ENCODE results near the gene TMIGD1. TPM values are rescaled to one million over a fixed set of nuclear protein-coding genes. Genes with fewer than 3 reads are reported as not detected.

Gene TMIGD1
- total and polyA plus RNA-seq, 2 donors (not counting 1 experiment from before 2014, with no cell fraction given): not detected

DNA sequence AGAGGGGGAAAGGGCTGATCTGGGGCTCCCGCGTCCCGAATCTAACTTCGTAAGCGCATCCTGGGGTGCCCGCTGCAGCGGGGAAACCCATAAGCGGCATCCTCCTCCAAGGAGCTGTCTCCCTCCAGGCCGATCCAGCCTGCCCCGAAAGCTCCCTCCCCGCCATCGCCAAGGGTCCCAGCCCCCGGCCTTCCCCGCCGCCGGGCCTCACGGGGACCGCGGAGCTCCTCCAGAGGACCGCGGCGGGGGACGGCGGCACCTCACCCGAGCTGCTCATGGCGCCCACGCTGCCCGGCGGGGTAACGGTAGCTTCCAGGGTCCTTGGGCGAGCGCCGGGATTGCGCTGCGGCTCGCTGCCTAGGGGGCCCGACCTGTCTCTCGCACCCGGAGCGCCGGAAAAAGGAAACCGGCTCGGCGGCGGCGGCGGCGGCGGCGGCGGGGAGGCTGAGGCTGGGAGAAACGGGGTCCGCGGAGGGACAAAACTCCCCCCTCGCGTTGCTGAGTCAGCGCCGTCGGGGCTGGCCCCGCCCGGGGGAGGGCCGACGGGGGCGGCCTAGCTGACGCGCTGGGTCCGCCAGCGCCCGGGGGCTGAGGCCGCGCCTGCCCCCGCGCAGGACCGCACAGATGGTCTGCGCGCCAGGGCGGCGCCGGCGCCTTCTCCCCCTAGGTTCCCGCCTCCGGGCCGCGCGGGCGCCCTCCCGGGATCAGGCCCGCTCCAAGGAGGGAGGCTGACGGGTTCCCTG, 42.1 kb downstream of the TMIGD1 start, which contains the start of gene BLMH:
Gene BLMH (minus strand): TSS at position 402 of the 743 bp plus-strand sequence. CDS start 125 bp downstream, at position 277.
- peak; percentile 83 for DNase-seq
- peak within 1 kb of the TSS; percentile 70 to 87 (median 80) for H3K4me3 ChIP-seq (ENCODE audit: control extremely low read depth in 1 of 5, extremely low read depth in 1 of 5, insufficient read depth in 1 of 5, low read depth in 2 of 5, low read length in 4 of 5)
- peaks cover 10% of the 10 kb centered on the region for H3K4me1 Mint-ChIP-seq

More for the DNA sequence above, 42.1 kb downstream of the TMIGD1 start, which contains the start of gene BLMH:
- Histone ChIP-seq H3K27ac (ENCODE audit: low read length in 2 of 2) (peak within 1 kb of the TSS in 1 of 2 donors; percentile 47), H3K9me3 (ENCODE audit: control extremely low read depth in 1 of 3, control insufficient read depth in 2 of 3, insufficient read depth in 1 of 3, low read length in 2 of 3) (no peaks in the 10 kb centered on the region), H4K20me1 (ENCODE audit: control insufficient read depth, insufficient read depth, low read length, poor library complexity, severe bottlenecking) (no peaks in the 10 kb centered on the region), H3K79me2 (ENCODE audit: control insufficient read depth, insufficient read depth, low read length) (peaks cover 3% of the 10 kb centered on the region), H3K4me2 (replicated peaks; ENCODE audit: low read depth, low read length, poor library complexity, severe bottlenecking) (peak within 1 kb of the TSS; percentile 76), H3K9ac (ENCODE audit: low read length) (peak within 1 kb of the TSS; percentile 89), H3K36me3 (replicated peaks in 1 of 2; ENCODE audit: control extremely low read depth in 1 of 2, control insufficient read depth in 1 of 2, extremely low read depth in 1 of 2, insufficient read depth in 2 of 2, low read length in 1 of 2) (peaks cover 0 to 14% of the 10 kb centered on the region in 2 experiments), H3K27me3 (replicated peaks in 1 of 4; ENCODE audit: control extremely low read depth in 1 of 4, control insufficient read depth in 3 of 4, insufficient read depth in 4 of 4, low read length in 3 of 4) (peaks cover 0 to 4% (median 0%) of the 10 kb centered on the region in 4 experiments), H2AFZ (ENCODE audit: insufficient read depth, low read depth, low read length, poor library complexity, severe bottlenecking) (peak within 1 kb of the TSS; percentile 90), H3K4me1 (ENCODE audit: control insufficient read depth in 2 of 2, insufficient read depth in 2 of 2, low read length in 2 of 2) (peaks cover 12 to 16% of the 10 kb centered on the region in 2 donors)
- Mint-ChIP-seq H3K9me3 (ENCODE audit: insufficient read depth) (no peaks in the 10 kb centered on the region), H3K27me3 (no peaks in the 10 kb centered on the region), H3K4me3 (peak within 1 kb of the TSS; percentile 96), H3K27ac (peak within 1 kb of the TSS; percentile 78)
- WGBS (ENCODE audit: insufficient coverage): under 1% methylated on average over 88 of the region's 89 CpGs
- peak; percentile 94 for ATAC-seq (ENCODE audit: low read depth)
- intact Hi-C loops (cut with micrococcal nuclease): loop anchor here (1.0 kb wide), 1 partner anchor 87 kb away; the partner anchor contains the start of gene CPD
- no peak for TF ChIP-seq EZH2 (IDR thresholded peaks at IDR 0.05; ENCODE audit: borderline replicate concordance, insufficient read depth, low read depth, low read length, poor library complexity, severe bottlenecking)
- TF ChIP-seq, protein P1, sequence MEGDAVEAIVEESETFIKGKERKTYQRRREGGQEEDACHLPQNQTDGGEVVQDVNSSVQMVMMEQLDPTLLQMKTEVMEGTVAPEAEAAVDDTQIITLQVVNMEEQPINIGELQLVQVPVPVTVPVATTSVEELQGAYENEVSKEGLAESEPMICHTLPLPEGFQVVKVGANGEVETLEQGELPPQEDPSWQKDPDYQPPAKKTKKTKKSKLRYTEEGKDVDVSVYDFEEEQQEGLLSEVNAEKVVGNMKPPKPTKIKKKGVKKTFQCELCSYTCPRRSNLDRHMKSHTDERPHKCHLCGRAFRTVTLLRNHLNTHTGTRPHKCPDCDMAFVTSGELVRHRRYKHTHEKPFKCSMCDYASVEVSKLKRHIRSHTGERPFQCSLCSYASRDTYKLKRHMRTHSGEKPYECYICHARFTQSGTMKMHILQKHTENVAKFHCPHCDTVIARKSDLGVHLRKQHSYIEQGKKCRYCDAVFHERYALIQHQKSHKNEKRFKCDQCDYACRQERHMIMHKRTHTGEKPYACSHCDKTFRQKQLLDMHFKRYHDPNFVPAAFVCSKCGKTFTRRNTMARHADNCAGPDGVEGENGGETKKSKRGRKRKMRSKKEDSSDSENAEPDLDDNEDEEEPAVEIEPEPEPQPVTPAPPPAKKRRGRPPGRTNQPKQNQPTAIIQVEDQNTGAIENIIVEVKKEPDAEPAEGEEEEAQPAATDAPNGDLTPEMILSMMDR (IDR thresholded peaks at IDR 0.05): no peak
- CTCF ChIA-PET: interaction anchor here (0.8 to 2.0 kb wide), 2 partner anchors 47 to 167 kb away, joined by 3 to 5 read pairs; no protein-coding TSS in a partner anchor
- POLR2A ChIA-PET: interaction anchor here (0.5 kb wide), 1 partner anchor 569 kb away, joined by 10 read pairs; no protein-coding TSS in a partner anchor
